Measurements from ENCODE around the gene TECTA. TPM values are rescaled to one million over a fixed set of nuclear protein-coding genes. Genes with fewer than 3 reads are reported as not detected.
A peak's percentile ranks its signal among the peaks of the same experiment; 100 is the strongest.

Gene TECTA
- total RNA-seq, 4 donors from 2014 or later = 1.3 to 6.4 (median 3.3) TPM

- Histone ChIP-seq H3K4me3 (replicated peaks in 1 of 3) (no peak overlapping the region), H3K27ac (no peak overlapping the region), H3K9me3 (no peaks in the 10 kb centered on the region), H3K27me3 (no peaks in the 10 kb centered on the region), H3K4me1 (no peaks in the 10 kb centered on the region), H3K36me3 (no peaks in the 10 kb centered on the region)
- intact Hi-C loops (cut with DNase I) = no loop called here
- WGBS, 2 donors = 83 to 88% methylated on average over 13 of the region's 13 CpGs
- no peak for TF ChIP-seq CTCF (IDR thresholded peaks at IDR 0.05)
- TF ChIP-seq POLR2A (IDR thresholded peaks at IDR 0.05) = no peak
- no peak for DNase-seq
These were observed 31.4 kb downstream of the TECTA start for GRCh38 chr11:121132211-121132976.

- peak; percentile 29 to 54 for DNase-seq
- 37 to 46% methylated on average over 10 of the region's 10 CpGs for WGBS, 2 donors
- no peaks in the 10 kb centered on the region for H3K36me3 ChIP-seq
- intact Hi-C loops (cut with DNase I) = no loop called here
- no peaks in the 10 kb centered on the region for H3K27me3 ChIP-seq
- H3K4me1 ChIP-seq = no peaks in the 10 kb centered on the region
- H3K4me3 ChIP-seq (replicated peaks in 1 of 3) = no peak overlapping the region
- no peak overlapping the region for H3K27ac ChIP-seq
- TF ChIP-seq CTCF (IDR thresholded peaks at IDR 0.05) (no peak), POLR2A (IDR thresholded peaks at IDR 0.05) (no peak)
- no peaks in the 10 kb centered on the region for H3K9me3 ChIP-seq
These were observed 33.8 kb downstream of the TECTA start for GRCh38 chr11:121134741-121135312.

GRCh38 chr11:121137005-121137404 lies 36.0 kb downstream of the TECTA start:
- H3K27ac ChIP-seq = no peak overlapping the region
- H3K27me3 ChIP-seq = no peaks in the 10 kb centered on the region
- intact Hi-C loops (cut with DNase I) = no loop called here
- no peaks in the 10 kb centered on the region for H3K9me3 ChIP-seq
- no peaks in the 10 kb centered on the region for H3K4me1 ChIP-seq
- TF ChIP-seq CTCF (IDR thresholded peaks at IDR 0.05) (no peak), POLR2A (IDR thresholded peaks at IDR 0.05) (no peak)
- no peak overlapping the region for H3K4me3 ChIP-seq (replicated peaks in 1 of 3)
- no peaks in the 10 kb centered on the region for H3K36me3 ChIP-seq
- WGBS, 2 donors = 93 to 97% methylated on average over 11 of the region's 11 CpGs
- no peak for DNase-seq

GRCh38 chr11:121138259-121138658 lies 37.2 kb downstream of the TECTA start:
- Histone ChIP-seq H3K4me1 (no peaks in the 10 kb centered on the region), H3K4me3 (replicated peaks in 1 of 3) (no peak overlapping the region), H3K27ac (no peak overlapping the region), H3K36me3 (no peaks in the 10 kb centered on the region), H3K9me3 (no peaks in the 10 kb centered on the region), H3K27me3 (no peaks in the 10 kb centered on the region)
- no peak for DNase-seq
- intact Hi-C loops (cut with DNase I) = no loop called here
- TF ChIP-seq CTCF (IDR thresholded peaks at IDR 0.05) (no peak), POLR2A (IDR thresholded peaks at IDR 0.05) (no peak)
- 97 to 98% methylated on average over 5 of the region's 5 CpGs for WGBS, 2 donors

- DNase-seq = no peak
- Histone ChIP-seq H3K4me3 (replicated peaks in 1 of 3) (no peak overlapping the region), H3K9me3 (no peaks in the 10 kb centered on the region), H3K27me3 (no peaks in the 10 kb centered on the region), H3K4me1 (no peaks in the 10 kb centered on the region), H3K27ac (no peak overlapping the region), H3K36me3 (no peaks in the 10 kb centered on the region)
- intact Hi-C loops (cut with DNase I) = no loop called here
- no peak for TF ChIP-seq POLR2A (IDR thresholded peaks at IDR 0.05)
- no peak for TF ChIP-seq CTCF (IDR thresholded peaks at IDR 0.05)
- 57 to 94% methylated on average over 8 of the region's 8 CpGs for WGBS, 2 donors
These were observed 39.3 kb downstream of the TECTA start for GRCh38 chr11:121140369-121140768.
